HepG2 (cell line): ENCODE data around the gene NMNAT3. TPM values are rescaled to one million over a fixed set of nuclear protein-coding genes. Genes with fewer than 3 reads are reported as not detected.

ENCODE experiments used
- BCL6 ChIP-seq: IDR thresholded peaks from 2 replicates; pipeline ENCODE4 v1.6.1; 2016; ENCODE audit warnings: missing genetic modification reagents, missing compliant biosample characterization
- EHMT2 ChIP-seq: fragments of 200-600 bp; sonication (generic); IDR thresholded peaks from 2 replicates; pipeline ENCODE4 v1.7.0; 2017; ENCODE audit warnings: antibody characterized with exemption, low read depth, low read length, borderline replicate concordance
- GLI4 ChIP-seq: sonication (generic); formaldehyde crosslinking; IDR thresholded peaks from 2 replicates; pipeline ENCODE4 v1.5.1; 2020; ENCODE audit warnings: missing genetic modification reagents, mild to moderate bottlenecking, moderate library complexity, borderline replicate concordance
- ISL2 ChIP-seq: sonication (generic); formaldehyde crosslinking; IDR thresholded peaks from 2 replicates; pipeline ENCODE4 v1.5.0; 2020; ENCODE audit warnings: missing genetic modification reagents
- JUN ChIP-seq: sonication (generic); formaldehyde crosslinking; IDR thresholded peaks from 2 replicates; pipeline ENCODE4 v1.4.0; 2020; ENCODE audit warnings: mild to moderate bottlenecking, missing genetic modification reagents
- JUNB ChIP-seq: sonication (generic); formaldehyde crosslinking; IDR thresholded peaks from 2 replicates; pipeline ENCODE4 v1.8.0; 2022; ENCODE audit warnings: missing genetic modification reagents, mild to moderate bottlenecking, borderline replicate concordance
- KDM6A ChIP-seq: IDR thresholded peaks from 2 replicates; pipeline ENCODE4 v1.6.1; 2016; ENCODE audit warnings: low read depth
- NCOA2 ChIP-seq: sonication (generic); formaldehyde crosslinking; IDR thresholded peaks from 2 replicates; pipeline ENCODE4 v1.8.0; 2022; ENCODE audit warnings: inconsistent platforms
- PHF21A ChIP-seq: sonication (generic); formaldehyde crosslinking; IDR thresholded peaks from 2 replicates; pipeline ENCODE4 v1.5.0; 2020; ENCODE audit warnings: mild to moderate bottlenecking, missing genetic modification reagents
- POGZ ChIP-seq: sonication (generic); formaldehyde crosslinking; IDR thresholded peaks from 2 replicates; pipeline ENCODE4 v1.4.0; 2020; ENCODE audit warnings: mild to moderate bottlenecking, missing genetic modification reagents
- POLR2G ChIP-seq: fragments of 200-400 bp; formaldehyde crosslinking; IDR thresholded peaks from 2 replicates; pipeline ENCODE4 v1.6.1; 2018; ENCODE audit warnings: mild to moderate bottlenecking, low read depth, low read length, moderate library complexity
- SKI ChIP-seq: fragments of 450-650 bp; IDR thresholded peaks from one replicate; pipeline ENCODE4 v1.6.1; 2018; ENCODE audit warnings: mild to moderate bottlenecking; ENCODE audit not compliant: partially characterized antibody
- U2AF2 ChIP-seq: fragments of 200-400 bp; formaldehyde crosslinking; IDR thresholded peaks from 2 replicates; pipeline ENCODE4 v1.6.1; 2017; ENCODE audit warnings: low read depth, mild to moderate bottlenecking, low read length
- ZFY ChIP-seq: sonication (generic); formaldehyde crosslinking; IDR thresholded peaks from 2 replicates; pipeline ENCODE4 v1.4.0; 2020; ENCODE audit warnings: missing genetic modification reagents
- ZMYM4 ChIP-seq: sonication (generic); formaldehyde crosslinking; IDR thresholded peaks from 2 replicates; pipeline ENCODE4 v1.8.1; 2023; ENCODE audit warnings: mild to moderate bottlenecking, missing genetic modification reagents
- ZNF609 ChIP-seq: sonication (generic); formaldehyde crosslinking; IDR thresholded peaks from 2 replicates; pipeline ENCODE4 v1.4.0; 2020; ENCODE audit warnings: mild to moderate bottlenecking, missing genetic modification reagents, borderline replicate concordance
- polyA plus RNA-seq, 8 experiments: library from polyadenylated mRNA; depleted of rRNA in 3 of 8; stranded (reverse) in 7 of 8; unstranded in 1 of 8; fragments of >200 nt; fragmentation: Illumina TruSeq in 4 of 8; extraction: Trizol in 4 of 8; gene quantifications; 2 replicates each; pipeline versions ENCODE4 v1.2.1 to v1.2.3, GENCODE V29; 2011 to 2016; ENCODE audit warnings: low read depth in 4 of 8, missing spikeins in 1 of 8, mixed read lengths in 1 of 8; ENCODE audit not compliant: insufficient read depth in 1 of 8
- total RNA-seq, 5 experiments: library from RNA; depleted of rRNA; stranded (reverse); fragments of >200 nt; fragmentation: Illumina TruSeq; extraction: Trizol; gene quantifications; 2 replicates each; pipeline ENCODE4 v1.2.3, GENCODE V29; 2016; ENCODE audit warnings: low read depth in 1 of 5
- TF ChIP-seq, protein P1 (sequence below): sonication (generic); formaldehyde crosslinking; conservative IDR thresholded peaks from 2 replicates; pipeline ENCODE4 v1.4.0; 2020; ENCODE audit warnings: mild to moderate bottlenecking, missing genetic modification reagents, moderate library complexity
- TF ChIP-seq, protein P2 (sequence below): IDR thresholded peaks from 2 replicates; pipeline ENCODE4 v1.6.1; 2018; ENCODE audit warnings: missing genetic modification reagents, mild to moderate bottlenecking, missing compliant biosample characterization
- TF ChIP-seq, protein P3 (sequence below): sonication (generic); formaldehyde crosslinking; IDR thresholded peaks from 2 replicates; pipeline ENCODE4 v1.4.0; 2020; ENCODE audit warnings: mild to moderate bottlenecking, missing genetic modification reagents

The NMNAT3 gene
- total and polyA plus RNA-seq, 2 of the 13 experiments (the other 11 are each of a cell fraction or from before 2014, with no cell fraction given): 6.1 to 7.0 TPM

DNA sequence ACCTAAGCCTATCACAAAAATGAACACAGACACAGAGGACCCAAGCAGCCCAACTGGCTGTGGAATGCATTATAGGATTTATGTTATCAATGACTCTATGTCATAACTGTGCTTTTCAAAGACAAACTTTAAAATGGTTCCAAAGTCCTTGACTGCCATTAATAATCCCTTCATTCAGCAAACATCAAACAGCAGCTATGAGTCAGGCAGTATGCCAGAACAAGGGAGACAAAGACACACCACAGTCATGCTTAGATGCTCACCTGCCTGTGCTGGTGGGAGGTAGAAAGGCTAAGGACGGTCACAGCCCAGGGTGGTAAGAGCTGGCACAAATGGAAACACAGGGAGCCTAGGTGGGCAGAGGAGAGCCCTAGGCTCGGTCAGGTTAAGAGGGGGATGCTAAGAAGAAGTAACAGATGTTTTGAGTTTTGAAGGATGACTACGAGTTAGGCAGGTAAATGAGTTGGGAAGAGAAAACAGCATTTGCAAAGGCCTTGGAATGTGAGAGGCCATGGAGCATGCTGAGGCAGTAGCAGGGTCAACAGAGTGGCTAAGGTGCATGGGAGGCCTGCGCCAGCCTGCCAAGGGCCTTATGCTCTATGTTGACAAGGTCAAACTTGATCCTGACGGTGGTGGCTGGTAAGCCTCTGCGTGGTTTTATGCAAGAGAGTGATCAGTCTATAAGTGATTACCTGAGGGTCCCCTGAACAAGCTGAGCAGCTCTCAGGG is 23.0 kb downstream of the NMNAT3 start (continued):
- TF ChIP-seq ZNF609 (CRISPR knock-in tag): 0 out of 2 replicates have a peak, but pooled peaks have one; percentile 48
- TF ChIP-seq POGZ: peak; percentile 31; the same call in 1 of the 2 replicates
- peak; percentile 68; the same call in 1 of the 2 replicates for TF ChIP-seq NCOA2 (CRISPR knock-in tag)
- TF ChIP-seq PHF21A (CRISPR knock-in tag): peak; percentile 16; the same call in 1 of the 2 replicates
- peak; percentile 57; the same call in 1 of the 2 replicates for TF ChIP-seq EHMT2
- TF ChIP-seq, protein P1, sequence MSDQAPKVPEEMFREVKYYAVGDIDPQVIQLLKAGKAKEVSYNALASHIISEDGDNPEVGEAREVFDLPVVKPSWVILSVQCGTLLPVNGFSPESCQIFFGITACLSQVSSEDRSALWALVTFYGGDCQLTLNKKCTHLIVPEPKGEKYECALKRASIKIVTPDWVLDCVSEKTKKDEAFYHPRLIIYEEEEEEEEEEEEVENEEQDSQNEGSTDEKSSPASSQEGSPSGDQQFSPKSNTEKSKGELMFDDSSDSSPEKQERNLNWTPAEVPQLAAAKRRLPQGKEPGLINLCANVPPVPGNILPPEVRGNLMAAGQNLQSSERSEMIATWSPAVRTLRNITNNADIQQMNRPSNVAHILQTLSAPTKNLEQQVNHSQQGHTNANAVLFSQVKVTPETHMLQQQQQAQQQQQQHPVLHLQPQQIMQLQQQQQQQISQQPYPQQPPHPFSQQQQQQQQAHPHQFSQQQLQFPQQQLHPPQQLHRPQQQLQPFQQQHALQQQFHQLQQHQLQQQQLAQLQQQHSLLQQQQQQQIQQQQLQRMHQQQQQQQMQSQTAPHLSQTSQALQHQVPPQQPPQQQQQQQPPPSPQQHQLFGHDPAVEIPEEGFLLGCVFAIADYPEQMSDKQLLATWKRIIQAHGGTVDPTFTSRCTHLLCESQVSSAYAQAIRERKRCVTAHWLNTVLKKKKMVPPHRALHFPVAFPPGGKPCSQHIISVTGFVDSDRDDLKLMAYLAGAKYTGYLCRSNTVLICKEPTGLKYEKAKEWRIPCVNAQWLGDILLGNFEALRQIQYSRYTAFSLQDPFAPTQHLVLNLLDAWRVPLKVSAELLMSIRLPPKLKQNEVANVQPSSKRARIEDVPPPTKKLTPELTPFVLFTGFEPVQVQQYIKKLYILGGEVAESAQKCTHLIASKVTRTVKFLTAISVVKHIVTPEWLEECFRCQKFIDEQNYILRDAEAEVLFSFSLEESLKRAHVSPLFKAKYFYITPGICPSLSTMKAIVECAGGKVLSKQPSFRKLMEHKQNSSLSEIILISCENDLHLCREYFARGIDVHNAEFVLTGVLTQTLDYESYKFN (CRISPR knock-in tag): peak; percentile 76
- peak; percentile 30 for TF ChIP-seq SKI
- peak; percentile 47; the same call in 1 of the 2 replicates for TF ChIP-seq ZFY
- peak; percentile 22; the same call in 1 of the 2 replicates for TF ChIP-seq ZMYM4
- peak; percentile 14; the same call in 1 of the 2 replicates for TF ChIP-seq KDM6A (CRISPR knock-in tag)
- TF ChIP-seq, protein P2, sequence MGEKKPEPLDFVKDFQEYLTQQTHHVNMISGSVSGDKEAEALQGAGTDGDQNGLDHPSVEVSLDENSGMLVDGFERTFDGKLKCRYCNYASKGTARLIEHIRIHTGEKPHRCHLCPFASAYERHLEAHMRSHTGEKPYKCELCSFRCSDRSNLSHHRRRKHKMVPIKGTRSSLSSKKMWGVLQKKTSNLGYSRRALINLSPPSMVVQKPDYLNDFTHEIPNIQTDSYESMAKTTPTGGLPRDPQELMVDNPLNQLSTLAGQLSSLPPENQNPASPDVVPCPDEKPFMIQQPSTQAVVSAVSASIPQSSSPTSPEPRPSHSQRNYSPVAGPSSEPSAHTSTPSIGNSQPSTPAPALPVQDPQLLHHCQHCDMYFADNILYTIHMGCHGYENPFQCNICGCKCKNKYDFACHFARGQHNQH (CRISPR knock-in tag): 0 out of 2 replicates have a peak, but pooled peaks have one; percentile 36
- peak; percentile 58; the same call in 1 of the 2 replicates for TF ChIP-seq JUNB
- TF ChIP-seq GLI4 (CRISPR knock-in tag): no peak
- 0 out of 2 replicates have a peak, but pooled peaks have one; percentile 30 for TF ChIP-seq JUN (CRISPR knock-in tag)
- peak; percentile 18; the same call in 1 of the 2 replicates for TF ChIP-seq BCL6 (CRISPR knock-in tag)
- TF ChIP-seq, protein P3, sequence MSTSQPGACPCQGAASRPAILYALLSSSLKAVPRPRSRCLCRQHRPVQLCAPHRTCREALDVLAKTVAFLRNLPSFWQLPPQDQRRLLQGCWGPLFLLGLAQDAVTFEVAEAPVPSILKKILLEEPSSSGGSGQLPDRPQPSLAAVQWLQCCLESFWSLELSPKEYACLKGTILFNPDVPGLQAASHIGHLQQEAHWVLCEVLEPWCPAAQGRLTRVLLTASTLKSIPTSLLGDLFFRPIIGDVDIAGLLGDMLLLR (CRISPR knock-in tag): no peak
- TF ChIP-seq U2AF2: no peak
- 0 out of 2 replicates have a peak, but pooled peaks have one; percentile 34 for TF ChIP-seq POLR2G
- peak; percentile 79 for TF ChIP-seq ISL2 (CRISPR knock-in tag)
